IMR-90 (cell line): ENCODE data around the gene EPHA10.

Source experiments
- CEBPB ChIP-seq: IDR thresholded peaks from 2 replicates; pipeline ENCODE4 v1.6.1; 2012; ENCODE audit warnings: low read depth, low read length, improper control_type of control experiment
- ELK1 ChIP-seq: fragments of 150-350 bp; IDR thresholded peaks from 2 replicates; pipeline ENCODE4 v1.6.1; 2016; ENCODE audit warnings: low read depth, mild to moderate bottlenecking, low read length, moderate library complexity, borderline replicate concordance
- FOS ChIP-seq: fragments of 150-350 bp; IDR thresholded peaks from 2 replicates; pipeline ENCODE4 v1.6.1; 2016; ENCODE audit warnings: low read depth, low read length
- MAFK ChIP-seq: IDR thresholded peaks from 2 replicates; pipeline ENCODE4 v1.6.1; 2012; ENCODE audit warnings: low read depth, low read length, improper control_type of control experiment
- POLR2A ChIP-seq: IDR thresholded peaks from 2 replicates; pipeline ENCODE4 v1.6.1; 2012; ENCODE audit warnings: mild to moderate bottlenecking, low read depth, low read length
- RAD21 ChIP-seq: IDR thresholded peaks from 2 replicates; pipeline ENCODE4 v1.6.1; 2012; ENCODE audit warnings: low read length, improper control_type of control experiment
- RCOR1 ChIP-seq: IDR thresholded peaks from 2 replicates; pipeline ENCODE4 v1.6.1; 2012; ENCODE audit warnings: mild to moderate bottlenecking, low read length, improper control_type of control experiment; ENCODE audit not compliant: insufficient replicate concordance
- RFX5 ChIP-seq: IDR thresholded peaks from 2 replicates; pipeline ENCODE4 v1.8.0; 2012; ENCODE audit warnings: low read depth, mild to moderate bottlenecking, low read length, moderate library complexity
- USF2 ChIP-seq: fragments of 150-350 bp; IDR thresholded peaks from 2 replicates; pipeline ENCODE4 v1.6.1; 2017; ENCODE audit warnings: mild to moderate bottlenecking, antibody characterized with exemption, low read length, low read depth
- TF ChIP-seq, protein P1 (sequence below): conservative IDR thresholded peaks from 2 replicates; pipeline ENCODE4 v1.5.1; 2012; ENCODE audit warnings: mild to moderate bottlenecking, low read depth, low read length, improper control_type of control experiment

DNA sequence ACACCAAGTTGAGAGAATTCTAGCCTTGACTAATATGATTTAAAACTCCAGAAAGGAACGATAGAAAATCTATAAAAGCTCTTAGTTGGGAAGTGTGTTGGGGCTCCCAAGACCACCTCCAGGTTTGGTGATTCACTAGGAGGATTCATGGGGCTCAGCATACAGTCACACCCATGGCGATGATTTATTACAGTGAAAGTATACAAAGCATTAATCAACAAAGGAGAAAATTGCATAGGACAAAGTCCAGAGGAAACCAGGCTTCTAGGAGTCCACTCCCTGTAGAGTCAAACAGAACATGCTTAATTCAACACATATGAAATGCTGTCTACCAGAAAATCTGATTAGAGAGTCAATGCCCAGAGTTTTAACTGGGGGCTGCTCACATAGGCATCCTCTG, 67.8 kb downstream of the EPHA10 start:
- TF ChIP-seq POLR2A (no peak), RCOR1 (no peak), FOS (no peak), RAD21 (no peak), RFX5 (no peak), MAFK (no peak), CEBPB (no peak), ELK1 (no peak), USF2 (no peak)
- TF ChIP-seq, protein P1, sequence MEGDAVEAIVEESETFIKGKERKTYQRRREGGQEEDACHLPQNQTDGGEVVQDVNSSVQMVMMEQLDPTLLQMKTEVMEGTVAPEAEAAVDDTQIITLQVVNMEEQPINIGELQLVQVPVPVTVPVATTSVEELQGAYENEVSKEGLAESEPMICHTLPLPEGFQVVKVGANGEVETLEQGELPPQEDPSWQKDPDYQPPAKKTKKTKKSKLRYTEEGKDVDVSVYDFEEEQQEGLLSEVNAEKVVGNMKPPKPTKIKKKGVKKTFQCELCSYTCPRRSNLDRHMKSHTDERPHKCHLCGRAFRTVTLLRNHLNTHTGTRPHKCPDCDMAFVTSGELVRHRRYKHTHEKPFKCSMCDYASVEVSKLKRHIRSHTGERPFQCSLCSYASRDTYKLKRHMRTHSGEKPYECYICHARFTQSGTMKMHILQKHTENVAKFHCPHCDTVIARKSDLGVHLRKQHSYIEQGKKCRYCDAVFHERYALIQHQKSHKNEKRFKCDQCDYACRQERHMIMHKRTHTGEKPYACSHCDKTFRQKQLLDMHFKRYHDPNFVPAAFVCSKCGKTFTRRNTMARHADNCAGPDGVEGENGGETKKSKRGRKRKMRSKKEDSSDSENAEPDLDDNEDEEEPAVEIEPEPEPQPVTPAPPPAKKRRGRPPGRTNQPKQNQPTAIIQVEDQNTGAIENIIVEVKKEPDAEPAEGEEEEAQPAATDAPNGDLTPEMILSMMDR: no peak
